A673 (cell line): ENCODE results near the gene CDH15.

ENCODE experiments used
- EZH2 ChIP-seq: fragments of 200-600 bp; sonication (generic); IDR thresholded peaks from 2 replicates; pipeline ENCODE4 v1.6.1; 2017; ENCODE audit warnings: borderline replicate concordance, low read depth, mild to moderate bottlenecking, mixed read lengths, antibody characterized with exemption, low read length; ENCODE audit not compliant: poor library complexity, severe bottlenecking
- TF ChIP-seq, protein P1 (sequence below): fragments of 300-800, 200-600 bp; sonication (generic); conservative IDR thresholded peaks from 2 replicates; pipeline ENCODE4 v1.5.1; 2017; ENCODE audit warnings: low read depth, mild to moderate bottlenecking, antibody characterized with exemption, low read length, moderate library complexity, mixed read lengths

DNA sequence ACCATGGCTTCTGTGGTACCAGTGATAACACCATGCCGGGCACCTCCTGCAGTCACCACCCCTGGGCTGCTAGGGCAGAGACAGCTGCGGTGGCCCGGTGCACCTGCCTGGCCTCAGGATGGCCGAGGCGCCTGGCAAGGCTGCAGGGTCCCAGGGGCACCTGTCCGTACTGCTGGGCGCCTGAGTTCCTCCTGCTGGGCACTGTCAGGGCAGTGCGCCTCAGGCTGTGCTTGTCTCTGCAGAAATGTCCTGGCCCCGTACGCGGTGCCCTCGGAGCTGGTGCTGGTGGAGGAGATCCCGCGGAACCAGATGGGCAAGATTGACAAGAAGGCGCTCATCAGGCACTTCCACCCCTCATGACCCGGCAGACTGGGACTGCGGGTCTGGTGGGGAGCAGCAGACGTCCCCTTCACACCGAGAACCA lies 17.7 kb upstream of the CDH15 start:
- TF ChIP-seq, protein P1, sequence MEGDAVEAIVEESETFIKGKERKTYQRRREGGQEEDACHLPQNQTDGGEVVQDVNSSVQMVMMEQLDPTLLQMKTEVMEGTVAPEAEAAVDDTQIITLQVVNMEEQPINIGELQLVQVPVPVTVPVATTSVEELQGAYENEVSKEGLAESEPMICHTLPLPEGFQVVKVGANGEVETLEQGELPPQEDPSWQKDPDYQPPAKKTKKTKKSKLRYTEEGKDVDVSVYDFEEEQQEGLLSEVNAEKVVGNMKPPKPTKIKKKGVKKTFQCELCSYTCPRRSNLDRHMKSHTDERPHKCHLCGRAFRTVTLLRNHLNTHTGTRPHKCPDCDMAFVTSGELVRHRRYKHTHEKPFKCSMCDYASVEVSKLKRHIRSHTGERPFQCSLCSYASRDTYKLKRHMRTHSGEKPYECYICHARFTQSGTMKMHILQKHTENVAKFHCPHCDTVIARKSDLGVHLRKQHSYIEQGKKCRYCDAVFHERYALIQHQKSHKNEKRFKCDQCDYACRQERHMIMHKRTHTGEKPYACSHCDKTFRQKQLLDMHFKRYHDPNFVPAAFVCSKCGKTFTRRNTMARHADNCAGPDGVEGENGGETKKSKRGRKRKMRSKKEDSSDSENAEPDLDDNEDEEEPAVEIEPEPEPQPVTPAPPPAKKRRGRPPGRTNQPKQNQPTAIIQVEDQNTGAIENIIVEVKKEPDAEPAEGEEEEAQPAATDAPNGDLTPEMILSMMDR = no peak
- TF ChIP-seq EZH2 = no peak
